ENCODE data around the gene SYT2. TPM values are rescaled to one million over a fixed set of nuclear protein-coding genes. Genes with fewer than 3 reads are reported as not detected.

Gene SYT2
- total and polyA plus RNA-seq, 2 of the 13 experiments (the other 11 are each of a cell fraction or from before 2014, with no cell fraction given) = not detected

DNA sequence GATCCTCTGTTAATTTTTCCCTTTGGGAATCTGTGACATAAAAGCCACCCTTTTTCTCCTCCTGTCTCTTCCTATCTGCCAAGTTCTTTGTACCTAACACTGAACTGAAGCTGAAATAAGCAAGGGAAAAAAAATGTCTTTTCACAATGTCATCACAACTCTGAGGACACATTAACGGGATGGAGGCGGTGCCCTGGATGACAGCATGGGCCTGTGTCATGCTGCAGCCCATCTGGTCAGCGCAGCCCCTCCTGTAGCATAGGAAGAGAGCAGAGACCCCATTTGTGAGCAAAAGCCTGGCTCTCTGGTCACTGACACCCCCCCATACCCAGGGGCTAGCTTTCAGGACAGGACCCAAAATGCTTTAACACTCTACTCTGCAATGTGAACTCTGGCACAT, 22.5 kb downstream of the SYT2 start:
- intact Hi-C loops (cut with micrococcal nuclease; ENCODE audit: unreplicated experiment) (no loop called here), in situ Hi-C loops (cut with HindIII; ENCODE audit: extremely low pct_ligation_motif_present, low pct_unique_long_range_greater_than_20kb) (no loop called here)
- CTCF ChIA-PET (ENCODE audit: low intra/inter-chr PET ratio, low total read pairs) = no interaction called here

More for the DNA sequence above, 22.5 kb downstream of the SYT2 start:
- Histone ChIP-seq H3K4me3 (replicated peaks in 1 of 3; ENCODE audit: insufficient read depth in 1 of 3, low read depth in 2 of 3, low read length in 3 of 3) (no peak overlapping the region), H3K9ac (ENCODE audit: insufficient read depth, low read depth, low read length) (no peak overlapping the region), H3K36me3 (replicated peaks in 1 of 2; ENCODE audit: control insufficient read depth in 1 of 2, insufficient read depth in 2 of 2, low read length in 2 of 2) (no peaks in the 10 kb centered on the region), H3K4me1 (ENCODE audit: insufficient read depth, low read length) (no peaks in the 10 kb centered on the region), H3K9me3 (ENCODE audit: low read length) (no peaks in the 10 kb centered on the region), H3K27me3 (ENCODE audit: control insufficient read depth in 1 of 2, insufficient read depth in 2 of 2, low read length in 2 of 2) (peaks cover 1 to 34% of the 10 kb centered on the region in 2 experiments; a peak in 2 of 5 replicates), H3K27ac (ENCODE audit: extremely low read length, insufficient read depth, low read length) (no peak overlapping the region), H4K20me1 (ENCODE audit: insufficient read depth, low read length) (no peaks in the 10 kb centered on the region; the same call in 1 of the 2 replicates), H2AFZ (ENCODE audit: low read length) (no peak overlapping the region), H3K4me2 (ENCODE audit: low read depth, low read length) (no peak overlapping the region), H3K79me2 (ENCODE audit: insufficient read depth, low read length) (no peaks in the 10 kb centered on the region)
- TF ChIP-seq ZNF678 (CRISPR knock-in tag; IDR thresholded peaks at IDR 0.05) (no peak), PAX8 (CRISPR knock-in tag; IDR thresholded peaks at IDR 0.05; ENCODE audit: borderline replicate concordance) (no peak), POLR2AphosphoS5 (IDR thresholded peaks at IDR 0.05; ENCODE audit: low read depth, low read length) (no peak), ZNF773 (CRISPR knock-in tag; IDR thresholded peaks at IDR 0.05; ENCODE audit: borderline replicate concordance) (no peak), NKX3-1 (CRISPR knock-in tag; IDR thresholded peaks at IDR 0.05) (no peak), ZNF605 (CRISPR knock-in tag; IDR thresholded peaks at IDR 0.05) (no peak), ZGPAT (CRISPR knock-in tag; IDR thresholded peaks at IDR 0.05) (no peak)
- TF ChIP-seq, protein P1, sequence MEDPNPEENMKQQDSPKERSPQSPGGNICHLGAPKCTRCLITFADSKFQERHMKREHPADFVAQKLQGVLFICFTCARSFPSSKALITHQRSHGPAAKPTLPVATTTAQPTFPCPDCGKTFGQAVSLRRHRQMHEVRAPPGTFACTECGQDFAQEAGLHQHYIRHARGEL (CRISPR knock-in tag; IDR thresholded peaks at IDR 0.05) = no peak
- TF ChIP-seq, protein P2, sequence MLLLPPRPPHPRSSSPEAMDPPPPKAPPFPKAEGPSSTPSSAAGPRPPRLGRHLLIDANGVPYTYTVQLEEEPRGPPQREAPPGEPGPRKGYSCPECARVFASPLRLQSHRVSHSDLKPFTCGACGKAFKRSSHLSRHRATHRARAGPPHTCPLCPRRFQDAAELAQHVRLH (CRISPR knock-in tag; IDR thresholded peaks at IDR 0.05; ENCODE audit: borderline replicate concordance, low read depth) = no peak
- ATAC-seq (no peak), DNase-seq (ENCODE audit: low spot score) (no peak), FAIRE-seq (no peak)
- POLR2A ChIA-PET = no interaction called here
- 0% methylated on average over 3 of the region's 3 CpGs for WGBS (ENCODE audit: low lambda C conversion rate)
- no TSS peak for BruUV-seq (replicated peaks)
